Lower leg skin (tissue), 4 donors: ENCODE results near the gene CALR3. TPM values are rescaled to one million over a fixed set of nuclear protein-coding genes. Genes with fewer than 3 reads are reported as not detected.
"Not testable (repeated sequence)": the region's sequence is repeated elsewhere in the genome, so short reads cannot be mapped to it uniquely, and the experiment has no call there.

ENCODE experiments used
- DNase-seq, 2 donors: peaks; one replicate each; pipeline ENCODE4 v3.0.0-alpha.2; 2019; ENCODE audit warnings: low spot score in 2 of 2
- H3K4me3 ChIP-seq: fragments of 200-600 bp; sonication (generic); 2 replicates; pipeline ENCODE4 v1.5.1; 2017; ENCODE audit warnings: mild to moderate bottlenecking, low read depth; ENCODE audit not compliant: poor library complexity, severe bottlenecking
- POLR2A ChIP-seq, 2 donors: fragments of 450-650 bp; IDR thresholded peaks; one replicate each; pipeline ENCODE4 v1.6.1; 2016 to 2017; ENCODE audit warnings: antibody characterized with exemption in 2 of 2, mild to moderate bottlenecking in 1 of 2, moderate library complexity in 1 of 2
- WGBS, 2 donors: methylation state at CpG; one replicate each; pipeline ENCODE4 v1.1.5; 2018; 5-methylcytosine and 5-hydroxymethylcytosine counted together
- intact Hi-C: fragments of 100-400 bp; cut with DNase I; formaldehyde crosslinking; loops from one replicate; pipeline ENCODE4 v1.15.0; 2023; ENCODE audit warnings: low total_unique reads
- total RNA-seq, 4 donors: library from RNA; depleted of rRNA; stranded (reverse); fragments of >200 nt; gene quantifications; one replicate each; pipeline ENCODE4 v1.1.0, GENCODE V29; 2016
- TF ChIP-seq, protein P1 (sequence below), 3 donors: fragments of 450-650 bp; IDR thresholded peaks; one replicate each; pipeline ENCODE4 v1.5.1; 2016; ENCODE audit warnings: antibody characterized with exemption in 3 of 3, mild to moderate bottlenecking in 3 of 3, moderate library complexity in 2 of 3

The CALR3 gene
- total RNA-seq, 4 donors from 2014 or later = not detected

GRCh38 chr19:16482745-16483144 lies 13.2 kb downstream of the CALR3 start:
- TF ChIP-seq, protein P1, sequence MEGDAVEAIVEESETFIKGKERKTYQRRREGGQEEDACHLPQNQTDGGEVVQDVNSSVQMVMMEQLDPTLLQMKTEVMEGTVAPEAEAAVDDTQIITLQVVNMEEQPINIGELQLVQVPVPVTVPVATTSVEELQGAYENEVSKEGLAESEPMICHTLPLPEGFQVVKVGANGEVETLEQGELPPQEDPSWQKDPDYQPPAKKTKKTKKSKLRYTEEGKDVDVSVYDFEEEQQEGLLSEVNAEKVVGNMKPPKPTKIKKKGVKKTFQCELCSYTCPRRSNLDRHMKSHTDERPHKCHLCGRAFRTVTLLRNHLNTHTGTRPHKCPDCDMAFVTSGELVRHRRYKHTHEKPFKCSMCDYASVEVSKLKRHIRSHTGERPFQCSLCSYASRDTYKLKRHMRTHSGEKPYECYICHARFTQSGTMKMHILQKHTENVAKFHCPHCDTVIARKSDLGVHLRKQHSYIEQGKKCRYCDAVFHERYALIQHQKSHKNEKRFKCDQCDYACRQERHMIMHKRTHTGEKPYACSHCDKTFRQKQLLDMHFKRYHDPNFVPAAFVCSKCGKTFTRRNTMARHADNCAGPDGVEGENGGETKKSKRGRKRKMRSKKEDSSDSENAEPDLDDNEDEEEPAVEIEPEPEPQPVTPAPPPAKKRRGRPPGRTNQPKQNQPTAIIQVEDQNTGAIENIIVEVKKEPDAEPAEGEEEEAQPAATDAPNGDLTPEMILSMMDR (IDR thresholded peaks at IDR 0.05) = no peak
- no peak for TF ChIP-seq POLR2A (IDR thresholded peaks at IDR 0.05)
- 89 to 96% methylated on average over 7 of the region's 7 CpGs for WGBS, 2 donors
- no peak overlapping the region for H3K4me3 ChIP-seq
- DNase-seq = no peak
- intact Hi-C loops = no loop called here

DNA sequence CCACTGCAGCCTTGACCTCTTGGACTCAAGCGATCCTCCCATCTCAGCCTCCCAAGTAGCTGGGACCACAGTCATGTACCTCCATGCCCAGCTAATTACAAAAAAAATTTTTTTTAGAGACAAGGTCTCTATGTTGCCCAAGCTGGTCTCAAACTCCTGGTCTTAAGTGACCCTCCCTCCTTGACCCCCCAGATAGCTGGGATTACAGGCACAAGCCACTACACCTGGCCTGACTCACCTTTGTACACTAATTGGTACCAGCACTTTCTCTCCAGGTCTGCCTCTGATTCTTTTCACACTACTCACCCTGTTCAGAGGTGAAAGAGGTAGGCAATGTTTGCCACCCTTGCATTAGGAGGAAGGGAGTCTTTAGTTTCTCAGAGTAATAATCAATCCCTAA lies 18.7 kb downstream of the CALR3 start:
- WGBS, 2 donors = 93 to 95% methylated on average over 1 of the region's 1 CpG
- no peak for DNase-seq
- TF ChIP-seq, protein P1 (IDR thresholded peaks at IDR 0.05) = no peak
- no peak for TF ChIP-seq POLR2A (IDR thresholded peaks at IDR 0.05)
- intact Hi-C loops = no loop called here
- H3K4me3 ChIP-seq = no peak overlapping the region

- 72 to 79% methylated on average over 3 of the region's 3 CpGs for WGBS, 2 donors
- DNase-seq = no peak
- intact Hi-C loops = no loop called here
- H3K4me3 ChIP-seq = no peak overlapping the region
- TF ChIP-seq, protein P1 (IDR thresholded peaks at IDR 0.05) = no peak
- TF ChIP-seq POLR2A (IDR thresholded peaks at IDR 0.05) = no peak
Measured at GRCh38 chr19:16476401-16476800, 19.6 kb downstream of the CALR3 start.

- DNase-seq = no peak
- intact Hi-C loops = no loop called here
- TF ChIP-seq, protein P1 (IDR thresholded peaks at IDR 0.05) = no peak
- no peak for TF ChIP-seq POLR2A (IDR thresholded peaks at IDR 0.05)
- 79 to 85% methylated on average over 13 of the region's 13 CpGs for WGBS, 2 donors
- no peak overlapping the region for H3K4me3 ChIP-seq
Measured at GRCh38 chr19:16473875-16474392, 22.0 kb downstream of the CALR3 start.

DNA sequence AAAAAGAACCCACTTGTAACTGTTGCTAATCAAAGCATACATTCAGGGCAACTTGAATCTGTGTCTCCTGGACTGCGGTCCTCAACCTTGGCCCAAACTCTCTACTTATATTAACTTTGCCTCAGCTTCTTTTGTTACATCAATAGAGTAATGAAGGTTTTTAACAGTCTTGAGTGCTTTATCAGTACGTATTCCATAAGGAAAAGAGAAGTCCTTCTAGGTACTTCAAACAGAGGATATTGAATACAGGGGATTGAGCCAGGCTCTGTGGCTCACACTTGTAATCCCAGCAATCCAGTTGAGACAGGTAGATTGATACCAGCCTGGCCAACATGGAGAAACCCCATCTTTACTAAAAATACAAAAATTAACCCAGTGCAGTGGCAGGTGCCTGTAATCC lies 23.0 kb downstream of the CALR3 start:
- intact Hi-C loops = no loop called here
- 93 to 94% methylated on average over 2 of the region's 2 CpGs for WGBS, 2 donors
- DNase-seq = no peak
- TF ChIP-seq, protein P1 (IDR thresholded peaks at IDR 0.05) = no peak
- TF ChIP-seq POLR2A (IDR thresholded peaks at IDR 0.05) = no peak
- no peak overlapping the region for H3K4me3 ChIP-seq

- intact Hi-C loops, H3K4me3 ChIP-seq, DNase-seq: not testable (repeated sequence)
- 40 to 48% methylated on average over 2 of the region's 2 CpGs for WGBS, 2 donors
Measured at GRCh38 chr19:16472559-16472899, 23.4 kb downstream of the CALR3 start.
